HG03342 (cell line): ENCODE measurements around the gene FOXN4.
"Not testable (repeated sequence)": the region's sequence is repeated elsewhere in the genome, so short reads cannot be mapped to it uniquely, and the experiment has no call there.

ENCODE experiments used
- ATAC-seq: cut with Tn5 transposase; IDR thresholded peaks from one replicate; pipeline ENCODE4 v1.9.1; 2021; ENCODE audit warnings: mild to moderate bottlenecking, moderate library complexity; ENCODE audit not compliant: unreplicated experiment

The FOXN4 gene

GRCh38 chr12:109308534-109309380 is at the start of gene FOXN4:
Gene FOXN4, minus strand, starts transcription at chr12:109309284. Its CDS starts 963 bp downstream, at chr12:109308321.
- no peak for ATAC-seq

- ATAC-seq: no peak
These were observed 49.2 kb upstream of the FOXN4 start for GRCh38 chr12:109358154-109358869.

GRCh38 chr12:109357032-109357431 is 47.9 kb upstream of the FOXN4 start:
- ATAC-seq: no peak

GRCh38 chr12:109356577-109356976 is 47.5 kb upstream of the FOXN4 start:
- no peak for ATAC-seq

GRCh38 chr12:109352184-109352583 is 43.1 kb upstream of the FOXN4 start:
- no peak for ATAC-seq

- ATAC-seq: no peak
These were observed 38.5 kb upstream of the FOXN4 start, which contains the start of gene MYO1H for GRCh38 chr12:109347589-109347988. Gene MYO1H, plus strand, starts transcription at chr12:109347900. Its CDS starts 61 bp downstream, at chr12:109347961.

GRCh38 chr12:109346920-109347319 is 37.8 kb upstream of the FOXN4 start:
- no peak for ATAC-seq

- ATAC-seq: no peak
These were observed 36.3 kb upstream of the FOXN4 start for GRCh38 chr12:109345428-109345827.

GRCh38 chr12:109343677-109344076 is 34.6 kb upstream of the FOXN4 start:
- no peak for ATAC-seq

GRCh38 chr12:109336593-109336992 is 27.5 kb upstream of the FOXN4 start:
- no peak for ATAC-seq

- ATAC-seq: no peak
These were observed 25.8 kb upstream of the FOXN4 start for GRCh38 chr12:109334887-109335286.

GRCh38 chr12:109331301-109331952 is 22.3 kb upstream of the FOXN4 start:
- no peak for ATAC-seq

- no peak for ATAC-seq
These were observed 21.5 kb upstream of the FOXN4 start for GRCh38 chr12:109330282-109331230.

- ATAC-seq: no peak
These were observed 20.6 kb upstream of the FOXN4 start for GRCh38 chr12:109329686-109330085.

- no peak for ATAC-seq
These were observed 19.9 kb upstream of the FOXN4 start for GRCh38 chr12:109329003-109329402.

GRCh38 chr12:109321294-109321693 is 12.2 kb upstream of the FOXN4 start:
- ATAC-seq: not testable (repeated sequence)

GRCh38 chr12:109310247-109311125 is 1.4 kb upstream of the FOXN4 start:
- ATAC-seq: no peak

- ATAC-seq: no peak
These were observed 530 bp upstream of the FOXN4 start for GRCh38 chr12:109309381-109310246.
